Panc1 (cell line): Measurements from ENCODE around the gene PRDM1.

Source experiments
- TCF7L2 ChIP-seq: IDR thresholded peaks from 2 replicates; pipeline ENCODE4 v1.6.1; 2011; ENCODE audit warnings: mild to moderate bottlenecking, low read depth, low read length, inconsistent platforms
- TF ChIP-seq, protein P1 (sequence below): fragments of 450-650 bp; IDR thresholded peaks from 2 replicates; pipeline ENCODE4 v1.5.1; 2017; ENCODE audit warnings: mild to moderate bottlenecking
- TF ChIP-seq, protein P2 (sequence below), 2 experiments: IDR thresholded peaks; 2 replicates each; pipeline ENCODE4 v1.6.1; 2011 to 2012; ENCODE audit warnings: low read depth in 2 of 2, control low read depth in 1 of 2, low read length in 1 of 2, mild to moderate bottlenecking in 1 of 2, moderate library complexity in 1 of 2; ENCODE audit not compliant: insufficient read depth in 1 of 2

DNA sequence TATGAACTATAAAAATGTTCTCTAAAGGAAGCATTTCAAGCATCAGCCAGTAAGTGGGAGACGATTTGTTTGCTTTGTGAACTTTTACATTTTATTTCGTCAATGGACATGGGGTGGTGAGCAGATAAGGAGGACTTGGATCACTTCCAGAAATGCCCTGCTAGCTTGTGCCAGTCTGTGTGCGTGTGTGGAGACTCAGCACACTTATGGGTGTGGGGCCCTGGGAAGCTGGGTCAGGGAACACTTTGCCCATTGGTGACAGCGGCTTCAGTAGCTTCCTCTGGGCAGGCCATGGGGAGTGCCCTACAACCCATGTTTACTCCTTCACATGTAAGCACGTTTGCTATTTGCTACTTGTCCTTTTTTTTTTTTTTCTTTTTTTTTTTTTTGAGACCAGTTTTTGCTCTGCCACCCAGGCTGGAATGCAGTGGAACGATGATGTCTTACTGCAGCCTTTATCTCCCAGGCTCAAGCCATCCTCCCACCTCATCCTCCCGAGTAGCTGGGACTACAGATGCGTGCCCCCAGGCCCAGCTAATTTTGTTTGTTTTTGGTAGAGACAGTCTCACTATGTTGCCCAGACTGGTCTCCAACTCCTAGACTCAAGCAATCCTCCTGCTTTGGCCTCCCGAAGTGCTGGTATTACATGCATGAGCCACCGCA is 24.2 kb downstream of the PRDM1 start:
- TF ChIP-seq, protein P1, sequence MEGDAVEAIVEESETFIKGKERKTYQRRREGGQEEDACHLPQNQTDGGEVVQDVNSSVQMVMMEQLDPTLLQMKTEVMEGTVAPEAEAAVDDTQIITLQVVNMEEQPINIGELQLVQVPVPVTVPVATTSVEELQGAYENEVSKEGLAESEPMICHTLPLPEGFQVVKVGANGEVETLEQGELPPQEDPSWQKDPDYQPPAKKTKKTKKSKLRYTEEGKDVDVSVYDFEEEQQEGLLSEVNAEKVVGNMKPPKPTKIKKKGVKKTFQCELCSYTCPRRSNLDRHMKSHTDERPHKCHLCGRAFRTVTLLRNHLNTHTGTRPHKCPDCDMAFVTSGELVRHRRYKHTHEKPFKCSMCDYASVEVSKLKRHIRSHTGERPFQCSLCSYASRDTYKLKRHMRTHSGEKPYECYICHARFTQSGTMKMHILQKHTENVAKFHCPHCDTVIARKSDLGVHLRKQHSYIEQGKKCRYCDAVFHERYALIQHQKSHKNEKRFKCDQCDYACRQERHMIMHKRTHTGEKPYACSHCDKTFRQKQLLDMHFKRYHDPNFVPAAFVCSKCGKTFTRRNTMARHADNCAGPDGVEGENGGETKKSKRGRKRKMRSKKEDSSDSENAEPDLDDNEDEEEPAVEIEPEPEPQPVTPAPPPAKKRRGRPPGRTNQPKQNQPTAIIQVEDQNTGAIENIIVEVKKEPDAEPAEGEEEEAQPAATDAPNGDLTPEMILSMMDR, result no peak
- TF ChIP-seq, protein P2, sequence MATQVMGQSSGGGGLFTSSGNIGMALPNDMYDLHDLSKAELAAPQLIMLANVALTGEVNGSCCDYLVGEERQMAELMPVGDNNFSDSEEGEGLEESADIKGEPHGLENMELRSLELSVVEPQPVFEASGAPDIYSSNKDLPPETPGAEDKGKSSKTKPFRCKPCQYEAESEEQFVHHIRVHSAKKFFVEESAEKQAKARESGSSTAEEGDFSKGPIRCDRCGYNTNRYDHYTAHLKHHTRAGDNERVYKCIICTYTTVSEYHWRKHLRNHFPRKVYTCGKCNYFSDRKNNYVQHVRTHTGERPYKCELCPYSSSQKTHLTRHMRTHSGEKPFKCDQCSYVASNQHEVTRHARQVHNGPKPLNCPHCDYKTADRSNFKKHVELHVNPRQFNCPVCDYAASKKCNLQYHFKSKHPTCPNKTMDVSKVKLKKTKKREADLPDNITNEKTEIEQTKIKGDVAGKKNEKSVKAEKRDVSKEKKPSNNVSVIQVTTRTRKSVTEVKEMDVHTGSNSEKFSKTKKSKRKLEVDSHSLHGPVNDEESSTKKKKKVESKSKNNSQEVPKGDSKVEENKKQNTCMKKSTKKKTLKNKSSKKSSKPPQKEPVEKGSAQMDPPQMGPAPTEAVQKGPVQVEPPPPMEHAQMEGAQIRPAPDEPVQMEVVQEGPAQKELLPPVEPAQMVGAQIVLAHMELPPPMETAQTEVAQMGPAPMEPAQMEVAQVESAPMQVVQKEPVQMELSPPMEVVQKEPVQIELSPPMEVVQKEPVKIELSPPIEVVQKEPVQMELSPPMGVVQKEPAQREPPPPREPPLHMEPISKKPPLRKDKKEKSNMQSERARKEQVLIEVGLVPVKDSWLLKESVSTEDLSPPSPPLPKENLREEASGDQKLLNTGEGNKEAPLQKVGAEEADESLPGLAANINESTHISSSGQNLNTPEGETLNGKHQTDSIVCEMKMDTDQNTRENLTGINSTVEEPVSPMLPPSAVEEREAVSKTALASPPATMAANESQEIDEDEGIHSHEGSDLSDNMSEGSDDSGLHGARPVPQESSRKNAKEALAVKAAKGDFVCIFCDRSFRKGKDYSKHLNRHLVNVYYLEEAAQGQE (IDR thresholded peaks at IDR 0.05; ENCODE audit: insufficient read depth in 1 of 2, low read depth in 2 of 2, low read length in 1 of 2), result no peak
- TF ChIP-seq TCF7L2, result no peak
